Suprapubic skin (tissue), 4 donors: ENCODE measurements around the gene EDARADD. TPM values are rescaled to one million over a fixed set of nuclear protein-coding genes. Genes with fewer than 3 reads are reported as not detected.
A peak's percentile ranks its signal among the peaks of the same experiment; 100 is the strongest.

Experiments used
- DNase-seq, 2 donors: peaks; one replicate each; pipeline ENCODE4 v3.0.0-alpha.2; 2019; ENCODE audit warnings: low spot score in 2 of 2
- H3K27ac ChIP-seq: fragments of 200-600 bp; sonication (generic); one replicate; pipeline ENCODE4 v1.5.1; 2019
- H3K27me3 ChIP-seq: fragments of 200-600 bp; sonication (generic); one replicate; pipeline ENCODE4 v1.5.1; 2019
- H3K36me3 ChIP-seq: fragments of 200-600 bp; sonication (generic); one replicate; pipeline ENCODE4 v1.5.1; 2019
- H3K4me1 ChIP-seq: fragments of 200-600 bp; sonication (generic); one replicate; pipeline ENCODE4 v1.5.1; 2019
- H3K4me3 ChIP-seq: fragments of 200-600 bp; sonication (generic); one replicate; pipeline ENCODE4 v1.5.1; 2019; ENCODE audit warnings: mild to moderate bottlenecking
- H3K9me3 ChIP-seq: fragments of 200-600 bp; sonication (generic); one replicate; pipeline ENCODE4 v1.5.1; 2019
- EP300 ChIP-seq: sonication (generic); formaldehyde crosslinking; IDR thresholded peaks from one replicate; pipeline ENCODE4 v1.6.1; 2017; ENCODE audit warnings: antibody characterized with exemption
- POLR2A ChIP-seq, 2 donors: fragments of 450-650 bp; IDR thresholded peaks; one replicate each; pipeline ENCODE4 v1.6.1; 2017; ENCODE audit warnings: antibody characterized with exemption in 2 of 2, mild to moderate bottlenecking in 2 of 2, moderate library complexity in 2 of 2
- POLR2AphosphoS5 ChIP-seq, 3 donors: sonication (generic); formaldehyde crosslinking; IDR thresholded peaks; one replicate each; pipeline ENCODE4 v1.6.1; 2017; ENCODE audit warnings: antibody characterized with exemption in 3 of 3
- WGBS: methylation state at CpG from one replicate; pipeline ENCODE4 v1.1.5; 2018; 5-methylcytosine and 5-hydroxymethylcytosine counted together
- total RNA-seq, 4 donors: library from RNA; depleted of rRNA; stranded (reverse); fragments of >200 nt; gene quantifications; one replicate each; pipeline ENCODE4 v1.1.0, GENCODE V29; 2016
- TF ChIP-seq, protein P1 (sequence below), 2 donors: fragments of 200-600 bp in 1 of 2; fragments of 450-650 bp in 1 of 2; sonication (generic) in 1 of 2; IDR thresholded peaks; one replicate each; pipeline ENCODE4 v1.5.1; 2016 to 2019; ENCODE audit warnings: antibody characterized with exemption in 2 of 2, mild to moderate bottlenecking in 1 of 2, moderate library complexity in 1 of 2

EDARADD gene
- total RNA-seq, 4 donors from 2014 or later = 5.5 to 10.1 (median 7.6) TPM

DNA sequence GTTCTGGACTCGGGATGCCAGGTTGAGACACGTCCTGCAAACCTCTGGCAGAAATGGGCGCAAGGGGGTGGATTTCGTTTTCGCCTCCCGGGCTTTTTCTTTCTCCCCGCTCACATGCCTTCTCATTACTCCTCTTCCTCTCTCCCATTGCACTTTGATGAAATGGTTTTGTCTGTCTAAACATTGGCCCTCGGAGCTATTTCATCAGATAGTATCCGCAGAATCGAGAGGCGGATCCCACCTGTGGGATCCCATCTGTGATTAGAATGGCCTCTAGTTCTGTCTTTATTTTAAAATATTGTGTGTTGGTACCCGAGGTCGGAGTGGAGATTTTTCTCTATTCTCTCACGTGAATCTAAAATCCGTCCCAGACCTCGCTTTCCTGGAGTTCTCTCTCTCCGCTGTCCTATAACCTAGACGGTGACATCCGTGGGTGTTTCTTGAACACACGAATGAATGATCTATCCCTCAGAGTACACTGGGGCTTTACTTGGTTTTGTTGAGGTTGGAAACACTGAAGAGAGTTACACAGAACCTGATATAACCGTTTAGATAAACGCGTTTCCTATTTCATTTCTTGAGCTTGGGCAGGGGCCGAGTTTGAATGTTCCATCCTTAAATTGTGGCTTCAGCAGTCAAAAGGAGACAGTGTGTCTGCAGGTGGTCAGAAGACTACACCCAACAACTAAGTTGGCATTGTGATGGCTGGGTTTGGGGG is 2.0 kb downstream of the EDARADD start:
- H3K9me3 ChIP-seq = no peaks in the 10 kb centered on the region
- 10% methylated on average over 24 of the region's 24 CpGs for WGBS
- no peak for DNase-seq
- peaks cover 19% of the 10 kb centered on the region for H3K4me1 ChIP-seq
- peak overlapping the region; percentile 91 for H3K4me3 ChIP-seq
- H3K27me3 ChIP-seq = peaks cover 8% of the 10 kb centered on the region
- peak overlapping the region; percentile 82 for H3K27ac ChIP-seq
- no peak for TF ChIP-seq POLR2AphosphoS5 (IDR thresholded peaks at IDR 0.05)
- TF ChIP-seq, protein P1, sequence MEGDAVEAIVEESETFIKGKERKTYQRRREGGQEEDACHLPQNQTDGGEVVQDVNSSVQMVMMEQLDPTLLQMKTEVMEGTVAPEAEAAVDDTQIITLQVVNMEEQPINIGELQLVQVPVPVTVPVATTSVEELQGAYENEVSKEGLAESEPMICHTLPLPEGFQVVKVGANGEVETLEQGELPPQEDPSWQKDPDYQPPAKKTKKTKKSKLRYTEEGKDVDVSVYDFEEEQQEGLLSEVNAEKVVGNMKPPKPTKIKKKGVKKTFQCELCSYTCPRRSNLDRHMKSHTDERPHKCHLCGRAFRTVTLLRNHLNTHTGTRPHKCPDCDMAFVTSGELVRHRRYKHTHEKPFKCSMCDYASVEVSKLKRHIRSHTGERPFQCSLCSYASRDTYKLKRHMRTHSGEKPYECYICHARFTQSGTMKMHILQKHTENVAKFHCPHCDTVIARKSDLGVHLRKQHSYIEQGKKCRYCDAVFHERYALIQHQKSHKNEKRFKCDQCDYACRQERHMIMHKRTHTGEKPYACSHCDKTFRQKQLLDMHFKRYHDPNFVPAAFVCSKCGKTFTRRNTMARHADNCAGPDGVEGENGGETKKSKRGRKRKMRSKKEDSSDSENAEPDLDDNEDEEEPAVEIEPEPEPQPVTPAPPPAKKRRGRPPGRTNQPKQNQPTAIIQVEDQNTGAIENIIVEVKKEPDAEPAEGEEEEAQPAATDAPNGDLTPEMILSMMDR (IDR thresholded peaks at IDR 0.05) = no peak
- TF ChIP-seq EP300 = no peak
- H3K36me3 ChIP-seq = no peaks in the 10 kb centered on the region

DNA sequence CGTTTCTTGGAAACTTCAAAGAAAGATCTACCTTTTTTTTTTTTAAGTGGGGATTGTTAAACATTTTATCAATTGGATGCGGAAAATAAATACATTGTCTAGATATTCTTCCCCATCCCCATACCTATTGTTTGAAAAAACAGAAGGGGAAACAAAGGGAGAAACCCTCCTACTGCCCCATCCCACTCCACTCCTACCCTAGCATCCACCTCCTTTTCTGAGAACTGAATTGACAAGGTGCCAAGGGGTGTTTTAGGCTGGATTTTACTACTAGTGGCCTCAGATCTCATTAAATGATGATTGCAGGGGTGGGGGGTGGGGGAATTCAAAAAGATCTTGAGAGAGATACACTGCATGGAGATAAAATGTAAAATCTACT is 2.6 kb downstream of the EDARADD start:
- H3K4me1 ChIP-seq = peaks cover 19% of the 10 kb centered on the region
- no peaks in the 10 kb centered on the region for H3K9me3 ChIP-seq
- no peak for DNase-seq
- no peak for TF ChIP-seq POLR2AphosphoS5 (IDR thresholded peaks at IDR 0.05)
- TF ChIP-seq POLR2A (IDR thresholded peaks at IDR 0.05) = no peak
- TF ChIP-seq EP300 = no peak
- TF ChIP-seq, protein P1 (IDR thresholded peaks at IDR 0.05) = no peak
- no peak overlapping the region for H3K4me3 ChIP-seq
- no peak overlapping the region for H3K27ac ChIP-seq
- WGBS = 65% methylated on average over 2 of the region's 2 CpGs
- no peaks in the 10 kb centered on the region for H3K36me3 ChIP-seq
- H3K27me3 ChIP-seq = peaks cover 8% of the 10 kb centered on the region

DNA sequence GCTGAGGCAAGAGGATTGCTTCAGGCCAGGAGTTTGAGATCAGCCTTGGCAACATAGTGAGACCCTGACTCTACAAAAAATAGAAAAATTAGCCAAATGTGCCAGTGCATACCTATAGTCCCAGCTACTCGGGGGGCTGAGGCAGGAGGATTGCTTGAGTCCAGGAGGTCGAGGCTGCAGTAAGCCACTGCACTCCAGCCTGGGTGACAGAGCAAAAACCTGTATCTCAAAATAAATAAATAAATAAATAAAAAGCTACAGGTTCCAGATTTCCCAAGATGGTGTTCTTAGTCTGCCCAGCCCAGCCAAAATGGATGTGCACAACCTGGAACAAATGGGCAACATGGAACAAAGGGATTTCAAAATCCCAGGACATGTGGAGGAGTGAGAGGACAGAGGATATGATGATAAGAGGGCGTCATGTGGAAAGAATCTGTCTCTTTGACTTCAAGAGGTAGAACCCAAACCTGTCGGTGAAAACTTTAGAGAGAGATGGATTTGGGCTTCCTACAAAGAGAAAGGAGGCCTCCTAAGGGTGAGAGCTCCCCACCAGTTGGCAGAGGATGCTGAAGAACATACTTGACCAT is 3.2 kb downstream of the EDARADD start:
- no peaks in the 10 kb centered on the region for H3K9me3 ChIP-seq
- TF ChIP-seq EP300 = no peak
- TF ChIP-seq POLR2AphosphoS5 (IDR thresholded peaks at IDR 0.05) = no peak
- TF ChIP-seq, protein P1 (IDR thresholded peaks at IDR 0.05) = no peak
- no peak for TF ChIP-seq POLR2A (IDR thresholded peaks at IDR 0.05)
- DNase-seq = no peak
- H3K4me3 ChIP-seq = no peak overlapping the region
- 69% methylated on average over 4 of the region's 4 CpGs for WGBS
- no peaks in the 10 kb centered on the region for H3K36me3 ChIP-seq
- H3K27me3 ChIP-seq = peaks cover 8% of the 10 kb centered on the region
- H3K4me1 ChIP-seq = peaks cover 19% of the 10 kb centered on the region
- no peak overlapping the region for H3K27ac ChIP-seq

DNA sequence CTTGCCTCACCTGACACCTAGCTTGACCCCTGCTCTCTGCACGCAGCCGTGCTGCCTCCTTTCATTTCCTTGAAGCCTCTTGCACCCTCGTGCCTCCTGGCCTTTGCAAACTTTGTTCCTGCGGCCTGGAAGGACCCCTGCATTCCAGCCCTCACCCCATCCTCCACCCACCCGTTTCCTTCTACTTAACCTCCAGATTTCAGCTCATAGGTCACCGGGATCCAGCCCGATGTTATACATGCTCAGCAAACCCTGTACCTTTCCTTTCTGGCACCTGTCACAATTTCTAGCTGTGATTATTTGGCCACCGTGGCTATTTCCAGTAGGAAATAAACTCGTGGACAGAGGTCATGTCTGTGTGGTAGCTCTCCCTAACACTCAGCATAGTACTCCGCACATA is 4.5 kb downstream of the EDARADD start:
- Histone ChIP-seq H3K4me1 (peaks cover 19% of the 10 kb centered on the region), H3K27me3 (peaks cover 8% of the 10 kb centered on the region), H3K9me3 (no peaks in the 10 kb centered on the region), H3K27ac (no peak overlapping the region), H3K36me3 (no peaks in the 10 kb centered on the region), H3K4me3 (no peak overlapping the region)
- WGBS = 70% methylated on average over 10 of the region's 10 CpGs
- DNase-seq = no peak
- no peak for TF ChIP-seq EP300
- TF ChIP-seq, protein P1 (IDR thresholded peaks at IDR 0.05) = no peak
- TF ChIP-seq POLR2AphosphoS5 (IDR thresholded peaks at IDR 0.05) = no peak
- no peak for TF ChIP-seq POLR2A (IDR thresholded peaks at IDR 0.05)

DNA sequence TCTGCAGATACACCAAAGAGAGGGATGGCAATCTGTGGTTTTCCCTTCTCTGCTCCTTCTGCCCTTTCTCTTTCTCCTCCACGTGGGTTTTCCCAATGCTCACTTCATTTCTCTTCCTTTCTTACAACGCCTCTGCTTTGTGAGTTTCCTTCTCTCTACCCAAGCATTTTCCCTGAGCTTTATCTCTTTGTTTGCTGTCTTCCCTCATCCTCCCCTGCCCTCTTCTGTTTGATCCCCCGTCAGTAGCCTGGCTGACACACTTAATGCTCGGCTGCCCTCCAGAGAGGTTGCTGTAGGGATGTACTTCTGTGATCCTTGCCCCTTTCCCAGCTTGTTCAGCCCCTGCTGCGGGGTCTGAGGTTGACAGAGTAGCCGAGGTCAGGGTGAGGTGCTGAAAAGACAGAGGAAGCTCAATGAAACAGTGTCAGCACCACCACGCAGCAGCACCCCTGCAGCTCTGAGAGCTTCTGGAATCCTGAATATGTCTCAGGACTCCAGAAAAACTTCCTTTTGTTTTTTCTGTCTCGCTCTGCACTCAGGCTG is 6.0 kb downstream of the EDARADD start:
- Histone ChIP-seq H3K27ac (no peak overlapping the region), H3K4me1 (peaks cover 8% of the 10 kb centered on the region), H3K9me3 (no peaks in the 10 kb centered on the region), H3K36me3 (no peaks in the 10 kb centered on the region), H3K4me3 (no peak overlapping the region), H3K27me3 (peaks cover 6% of the 10 kb centered on the region)
- TF ChIP-seq EP300 = no peak
- TF ChIP-seq, protein P1 (IDR thresholded peaks at IDR 0.05) = no peak
- TF ChIP-seq POLR2A (IDR thresholded peaks at IDR 0.05) = no peak
- TF ChIP-seq POLR2AphosphoS5 (IDR thresholded peaks at IDR 0.05) = no peak
- WGBS = 74% methylated on average over 8 of the region's 8 CpGs
- no peak for DNase-seq
